ENCODE results near the gene MICAL3.

Gene MICAL3

GRCh38 chr22:17823964-17824363 is 200.4 kb downstream of the MICAL3 start:
- DNase-seq (ENCODE audit: low read depth in 3 of 3, low spot score in 1 of 3) = no peak

- no peak for DNase-seq (ENCODE audit: low read depth in 3 of 3, low spot score in 1 of 3)
These were observed 201.1 kb downstream of the MICAL3 start for GRCh38 chr22:17823226-17823625.

GRCh38 chr22:17822087-17822486 is 202.3 kb downstream of the MICAL3 start:
- DNase-seq (ENCODE audit: low read depth in 3 of 3, low spot score in 1 of 3) = no peak

- no peak for DNase-seq (ENCODE audit: low read depth in 3 of 3, low spot score in 1 of 3)
These were observed 203.4 kb downstream of the MICAL3 start for GRCh38 chr22:17820879-17821439.

- DNase-seq (ENCODE audit: low read depth in 3 of 3, low spot score in 1 of 3) = no peak
These were observed 205.7 kb downstream of the MICAL3 start for GRCh38 chr22:17818649-17819048.

GRCh38 chr22:17818180-17818579 is 206.2 kb downstream of the MICAL3 start:
- DNase-seq (ENCODE audit: low read depth in 3 of 3, low spot score in 1 of 3) = no peak

GRCh38 chr22:17817511-17818065 is 206.8 kb downstream of the MICAL3 start:
- no peak for DNase-seq (ENCODE audit: low read depth in 3 of 3, low spot score in 1 of 3)

- DNase-seq (ENCODE audit: low read depth in 3 of 3, low spot score in 1 of 3) = no peak
These were observed 207.3 kb downstream of the MICAL3 start for GRCh38 chr22:17817079-17817478.

- DNase-seq (ENCODE audit: low read depth in 3 of 3, low spot score in 1 of 3) = no peak
These were observed 207.7 kb downstream of the MICAL3 start for GRCh38 chr22:17816649-17817048.

- no peak for DNase-seq (ENCODE audit: low read depth in 3 of 3, low spot score in 1 of 3)
These were observed 208.6 kb downstream of the MICAL3 start for GRCh38 chr22:17815703-17816254.

- no peak for DNase-seq (ENCODE audit: low read depth in 3 of 3, low spot score in 1 of 3)
These were observed 209.5 kb downstream of the MICAL3 start for GRCh38 chr22:17814830-17815229.

GRCh38 chr22:17814084-17814483 is 210.3 kb downstream of the MICAL3 start:
- DNase-seq (ENCODE audit: low read depth in 3 of 3, low spot score in 1 of 3) = no peak

- no peak for DNase-seq (ENCODE audit: low read depth in 3 of 3, low spot score in 1 of 3)
These were observed 213.2 kb downstream of the MICAL3 start for GRCh38 chr22:17811119-17811518.

- DNase-seq (ENCODE audit: low read depth in 3 of 3, low spot score in 1 of 3) = no peak
These were observed 213.7 kb downstream of the MICAL3 start for GRCh38 chr22:17810570-17811116.

- DNase-seq (ENCODE audit: low read depth in 3 of 3, low spot score in 1 of 3) = no peak
These were observed 215.5 kb downstream of the MICAL3 start for GRCh38 chr22:17808693-17809403.

GRCh38 chr22:17807578-17808410 is 216.6 kb downstream of the MICAL3 start:
- no peak for DNase-seq (ENCODE audit: low read depth in 3 of 3, low spot score in 1 of 3)

GRCh38 chr22:17807086-17807485 is 217.3 kb downstream of the MICAL3 start:
- DNase-seq (ENCODE audit: low read depth in 3 of 3, low spot score in 1 of 3) = no peak

- no peak for DNase-seq (ENCODE audit: low read depth in 3 of 3, low spot score in 1 of 3)
These were observed 217.9 kb downstream of the MICAL3 start for GRCh38 chr22:17806437-17806836.

- DNase-seq (ENCODE audit: low read depth in 3 of 3, low spot score in 1 of 3) = no peak
These were observed 219.9 kb downstream of the MICAL3 start for GRCh38 chr22:17804331-17805080.

GRCh38 chr22:17803609-17804270 is 220.6 kb downstream of the MICAL3 start:
- no peak for DNase-seq (ENCODE audit: low read depth in 3 of 3, low spot score in 1 of 3)

All from stimulated activated CD4-positive, alpha-beta T cell treated with anti-CD3 and anti-CD28 coated beads, TNF-alpha, amount 100 ng/mL, for 1 hour (primary cell).